T-cell (primary cell): ENCODE data around the gene GH1. TPM values are rescaled to one million over a fixed set of nuclear protein-coding genes. Genes with fewer than 3 reads are reported as not detected.
"Not testable (repeated sequence)": the region's sequence is repeated elsewhere in the genome, so short reads cannot be mapped to it uniquely, and the experiment has no call there.

Experiments used
- ATAC-seq, 4 experiments: fragments of 200-7000 bp in 3 of 4; fragments of 150-1000 bp in 1 of 4; cut with Tn5 transposase; replicated peaks in 1 of 4; 1 replicate in 3 of 4; 2 replicates in 1 of 4; pipeline ENCODE4 v1.10.0; 2021; ENCODE audit warnings: moderate library complexity in 3 of 4, mild to moderate bottlenecking in 2 of 4, moderate number of reproducible peaks in 1 of 4
- CTCF ChIA-PET, 2 donors: fragments of 300-600 bp; sonication (Branson Sonifier 250); formaldehyde crosslinking; loops; one replicate each; lab custom pipeline; 2022; ENCODE audit warnings: antibody characterized with exemption in 2 of 2; lab: Charles Lee
- POLR2A ChIA-PET, 2 donors: fragments of 300-600 bp; sonication (Branson Sonifier 250); formaldehyde crosslinking; loops; one replicate each; lab custom pipeline; 2022; ENCODE audit warnings: antibody characterized with exemption in 2 of 2; lab: Charles Lee
- DNase-seq, 35 experiments: peaks; one replicate each; pipeline versions ENCODE4 v3.0.0 to v3.0.0-alpha.2; 2013 to 2023
- H3K27ac ChIP-seq: one replicate; pipeline ENCODE4 v1.5.1; 2013; ENCODE audit warnings: low read length
- H3K27me3 ChIP-seq, 2 experiments: replicated peaks in 1 of 2; 1 replicate in 1 of 2; 2 replicates in 1 of 2; pipeline versions ENCODE4 v1.6.1 to v1.7.0; 2013; ENCODE audit warnings: low read length in 1 of 2, mixed read lengths in 1 of 2; ENCODE audit not compliant: control insufficient read depth in 2 of 2, insufficient read depth in 2 of 2; ENCODE audit errors: extremely low read depth in 1 of 2
- H3K36me3 ChIP-seq, 2 donors: 1 replicate in 1 of 2; 2 replicates in 1 of 2; pipeline versions ENCODE4 v1.6.1 to v1.7.0; 2013; ENCODE audit warnings: low read length in 1 of 2; ENCODE audit not compliant: control insufficient read depth in 2 of 2, insufficient read depth in 1 of 2; ENCODE audit errors: extremely low read depth in 1 of 2
- H3K4me1 ChIP-seq, 2 experiments: 1 replicate in 1 of 2; 2 replicates in 1 of 2; pipeline versions ENCODE4 v1.6.1 to v1.7.0; 2013; ENCODE audit warnings: low read length in 2 of 2, mixed read lengths in 1 of 2; ENCODE audit not compliant: insufficient read depth in 2 of 2, control insufficient read depth in 1 of 2; ENCODE audit errors: extremely low read depth in 1 of 2
- H3K4me3 ChIP-seq, 2 donors: 1 replicate in 1 of 2; 2 replicates in 1 of 2; pipeline versions ENCODE4 v1.5.1 to v1.7.0; 2013; ENCODE audit warnings: mild to moderate bottlenecking in 2 of 2, low read length in 1 of 2, moderate library complexity in 1 of 2; ENCODE audit not compliant: control insufficient read depth in 1 of 2; ENCODE audit errors: extremely low read depth in 1 of 2
- H3K9me3 ChIP-seq: 2 replicates; pipeline ENCODE4 v1.7.0; 2013
- H3K27ac Mint-ChIP-seq, 2 donors: one replicate each; pipeline ENCODE4 v1.8.0; 2020 to 2021; ENCODE audit warnings: mild to moderate bottlenecking in 2 of 2, mixed read lengths in 2 of 2
- H3K27me3 Mint-ChIP-seq, 2 donors: one replicate each; pipeline ENCODE4 v1.8.0; 2021 to 2022; ENCODE audit warnings: mixed read lengths in 2 of 2
- H3K36me3 Mint-ChIP-seq: one replicate; pipeline ENCODE4 v1.8.0; 2021; ENCODE audit warnings: mixed read lengths
- H3K4me1 Mint-ChIP-seq, 3 donors: one replicate each; pipeline ENCODE4 v1.8.0; 2020 to 2022; ENCODE audit warnings: mixed read lengths in 3 of 3, mild to moderate bottlenecking in 1 of 3
- H3K4me3 Mint-ChIP-seq, 3 donors: one replicate each; pipeline ENCODE4 v1.8.0; 2020 to 2022; ENCODE audit warnings: mild to moderate bottlenecking in 3 of 3, mixed read lengths in 3 of 3, moderate library complexity in 3 of 3
- H3K9me3 Mint-ChIP-seq, 3 donors: one replicate each; pipeline ENCODE4 v1.8.0; 2020 to 2022; ENCODE audit warnings: mixed read lengths in 3 of 3
- WGBS: methylation state at CpG from one replicate; pipeline ENCODE4 v1.1.5; 2013; ENCODE audit warnings: missing lambda C conversion rate; ENCODE audit not compliant: insufficient coverage; 5-methylcytosine and 5-hydroxymethylcytosine counted together
- total RNA-seq, 35 experiments: library from RNA in 6 of 35; stranded (reverse) in 6 of 35; fragments of 120-200 nt in 1 of 35; gene quantifications; one replicate each; pipeline versions ENCODE4 v1.2.1 to v1.2.4 and lab custom pipeline; 2013 to 2026

GH1 gene
- total RNA-seq, 5 donors from 2014 or later (not counting 1 experiment from before 2014, with no cell fraction given): not detected

- H3K36me3 ChIP-seq, CTCF ChIA-PET, H3K27me3 Mint-ChIP-seq, H3K9me3 Mint-ChIP-seq, DNase-seq, ATAC-seq, H3K27me3 ChIP-seq, H3K4me1 Mint-ChIP-seq, H3K27ac Mint-ChIP-seq, POLR2A ChIA-PET, H3K4me3 ChIP-seq, H3K4me3 Mint-ChIP-seq, H3K27ac ChIP-seq, H3K4me1 ChIP-seq, H3K36me3 Mint-ChIP-seq, H3K9me3 ChIP-seq: not testable (repeated sequence)
- WGBS: 100% methylated on average over 2 of the region's 11 CpGs
These were observed 26.2 kb downstream of the GH1 start for GRCh38 chr17:63892316-63893037.

DNA sequence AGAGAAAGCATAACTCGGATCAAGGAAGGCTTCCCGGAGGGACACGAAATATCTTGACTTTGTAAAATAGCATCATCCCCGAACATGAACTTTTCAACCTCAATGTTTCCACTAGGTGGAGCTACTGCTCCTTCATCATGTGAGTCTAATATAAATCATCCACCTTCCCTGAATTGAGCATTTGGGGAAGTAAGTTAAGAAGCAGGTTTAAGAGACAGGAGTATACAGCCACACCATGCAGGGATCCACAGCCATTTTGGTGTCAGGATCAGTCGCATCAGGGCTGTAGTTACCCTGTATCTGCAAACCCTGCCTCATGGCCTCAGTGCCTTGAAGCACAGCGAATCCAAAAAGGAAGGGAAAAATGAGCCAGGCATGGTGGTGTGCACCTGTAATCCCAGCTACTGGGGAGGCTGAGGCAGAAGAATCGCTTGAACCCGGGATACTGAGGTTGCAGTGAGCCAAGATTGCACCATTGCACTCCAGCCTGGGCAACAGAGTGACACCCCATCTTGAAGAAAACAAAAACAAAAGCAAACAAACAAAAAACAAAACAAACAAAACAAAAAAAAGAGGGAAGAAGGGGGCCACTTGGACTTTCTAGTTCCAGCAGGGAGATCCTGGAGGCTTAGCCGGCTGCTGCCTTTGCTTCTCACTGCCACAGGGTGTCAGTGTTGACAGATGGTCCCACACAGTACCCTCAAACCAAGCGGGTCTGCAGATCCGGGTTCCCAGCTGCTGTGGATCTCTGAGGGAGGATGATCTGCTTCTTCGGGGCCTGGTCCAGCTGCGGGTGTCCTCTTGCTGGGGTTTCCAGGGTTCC is 29.4 kb downstream of the GH1 start:
- H3K4me1 Mint-ChIP-seq, H3K9me3 Mint-ChIP-seq, H3K27ac ChIP-seq, POLR2A ChIA-PET, H3K27ac Mint-ChIP-seq, H3K36me3 ChIP-seq, H3K4me3 ChIP-seq, H3K27me3 Mint-ChIP-seq, H3K4me1 ChIP-seq, H3K4me3 Mint-ChIP-seq, H3K36me3 Mint-ChIP-seq, H3K9me3 ChIP-seq, H3K27me3 ChIP-seq: not testable (repeated sequence)
- WGBS: 17% methylated on average over 4 of the region's 13 CpGs
- peak in 3 of 35 experiments; percentile 17 to 50 (median 40) for DNase-seq
- CTCF ChIA-PET: interaction anchor here (0.5 to 1.2 kb wide), 10 partner anchors 23 to 563 kb away, joined by 3 to 7 read pairs (median 3); partner anchors contain the start of gene GH1 (in 1 of the 2)
- peak in 3 of 4 experiments; percentile 65 to 69 (median 68) for ATAC-seq

GRCh38 chr17:63885119-63885518 is 33.5 kb downstream of the GH1 start:
- WGBS: 89% methylated on average over 8 of the region's 11 CpGs
- CTCF ChIA-PET: not testable (repeated sequence)

DNA sequence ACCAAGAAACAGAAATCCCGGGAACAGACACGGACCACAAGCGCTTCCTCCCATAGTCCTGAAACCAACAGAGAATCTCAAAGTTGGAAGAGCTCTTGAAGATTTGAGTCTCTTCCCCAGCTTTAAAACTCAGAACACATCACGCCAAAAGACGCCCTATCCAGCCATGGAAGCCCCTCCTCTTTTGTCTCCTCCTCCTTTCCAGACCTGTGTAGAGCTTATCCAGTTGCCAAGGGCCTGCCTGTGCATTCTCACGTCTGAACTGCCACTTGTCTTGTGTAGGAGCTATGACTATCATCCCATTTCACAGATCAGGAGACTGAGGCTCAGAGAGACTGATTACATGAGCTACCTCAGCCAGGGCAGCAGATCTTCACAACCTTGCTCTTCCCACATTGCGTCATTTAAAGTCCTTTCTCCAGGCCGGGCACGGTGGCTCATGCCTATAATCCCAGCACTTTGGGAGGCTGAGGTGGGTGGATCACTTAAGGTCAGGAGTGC is 36.0 kb downstream of the GH1 start:
- ATAC-seq, H3K4me1 Mint-ChIP-seq, H3K9me3 ChIP-seq, DNase-seq, H3K27ac Mint-ChIP-seq, H3K4me1 ChIP-seq, H3K4me3 Mint-ChIP-seq, H3K27ac ChIP-seq, H3K27me3 Mint-ChIP-seq, H3K9me3 Mint-ChIP-seq, H3K4me3 ChIP-seq, H3K36me3 ChIP-seq, H3K36me3 Mint-ChIP-seq: not testable (repeated sequence)
- WGBS: 63% methylated on average over 2 of the region's 9 CpGs
- H3K27me3 ChIP-seq: peaks cover 0 to 15% of the 10 kb centered on the region in 2 experiments
- CTCF ChIA-PET: interaction anchor here (0.6 to 0.7 kb wide), 3 partner anchors 14 to 511 kb away, joined by 3 to 5 read pairs (median 4); no protein-coding TSS in a partner anchor
- POLR2A ChIA-PET: interaction anchor here (0.6 kb wide), 2 partner anchors 105 to 818 kb away, joined by 3 read pairs; no protein-coding TSS in a partner anchor

More at GRCh38 chr17:63885119-63885518, 33.5 kb downstream of the GH1 start:
- POLR2A ChIA-PET, H3K27ac Mint-ChIP-seq, H3K4me3 ChIP-seq, DNase-seq, H3K36me3 Mint-ChIP-seq, H3K9me3 Mint-ChIP-seq, H3K27me3 Mint-ChIP-seq, H3K27ac ChIP-seq, ATAC-seq, H3K4me3 Mint-ChIP-seq, H3K36me3 ChIP-seq, H3K9me3 ChIP-seq, H3K4me1 ChIP-seq, H3K4me1 Mint-ChIP-seq: not testable (repeated sequence)
- peaks cover 0 to 22% of the 10 kb centered on the region in 2 experiments for H3K27me3 ChIP-seq

DNA sequence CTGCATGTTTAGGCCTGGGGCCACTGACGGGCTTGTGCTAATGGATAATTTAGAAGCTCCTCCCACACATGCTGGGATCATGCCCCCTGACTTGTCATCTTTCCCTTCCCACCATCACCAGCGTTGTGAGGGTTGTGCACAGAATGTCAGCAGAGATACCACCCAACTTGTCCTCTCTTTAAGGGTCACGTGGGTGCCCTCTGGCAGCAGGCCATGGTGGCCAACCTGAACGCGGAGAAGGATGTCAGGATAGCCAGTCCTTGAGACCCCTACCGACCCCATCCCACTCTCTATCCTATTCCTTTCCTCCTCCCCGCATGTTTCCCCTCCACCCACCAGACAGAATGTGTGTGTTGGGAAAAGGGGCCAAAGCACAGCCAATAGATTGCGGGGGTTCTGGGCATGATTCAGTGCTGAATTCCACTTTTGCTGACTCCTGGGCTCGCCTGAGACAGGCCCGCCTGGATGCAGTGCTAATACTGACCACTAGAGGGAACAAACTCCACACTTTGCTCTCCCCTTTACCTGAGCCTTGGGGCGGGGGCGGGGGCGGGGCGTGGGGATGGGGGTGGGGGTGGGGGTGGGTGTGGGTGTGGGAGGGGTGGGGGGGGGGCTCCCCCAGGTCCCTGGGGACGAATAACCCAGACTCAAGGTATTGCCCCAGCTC is 36.6 kb downstream of the GH1 start, which contains the start of gene GH2:
TSS of gene GH2 (minus strand) at position 10 of the 667 bp plus-strand sequence. CDS start 143 bp downstream, outside the sequence.
- Histone ChIP-seq H3K4me1 (peaks cover 0 to 3% of the 10 kb centered on the region in 2 experiments), H3K36me3 (no peaks in the 10 kb centered on the region), H3K4me3 (no peak within 1 kb of the TSS), H3K27ac (no peak within 1 kb of the TSS), H3K9me3 (no peaks in the 10 kb centered on the region), H3K27me3 (peaks cover 0 to 17% of the 10 kb centered on the region in 2 experiments)
- ChIA-PET CTCF (interaction anchor here in 1 of 2 donors (1.1 kb wide), 1 partner anchor 11 kb away, joined by 3 read pairs; no protein-coding TSS in a partner anchor), POLR2A (no interaction called here)
- WGBS: 100% methylated on average over 1 of the region's 15 CpGs
- DNase-seq (peak in 34 of 35 experiments; percentile 17 to 81 (median 48)), ATAC-seq (peak; percentile 81 to 88 (median 83))
- no peaks in the 10 kb centered on the region for H3K36me3 Mint-ChIP-seq
- peaks cover 0 to 1% (median 0%) of the 10 kb centered on the region in 3 donors for H3K4me1 Mint-ChIP-seq
- no peak within 1 kb of the TSS for H3K27ac Mint-ChIP-seq
- H3K4me3 Mint-ChIP-seq: no peak within 1 kb of the TSS
- H3K9me3 Mint-ChIP-seq: no peaks in the 10 kb centered on the region
- H3K27me3 Mint-ChIP-seq: no peaks in the 10 kb centered on the region

GRCh38 chr17:63881337-63881736 is 37.3 kb downstream of the GH1 start:
- CTCF ChIA-PET: interaction anchor here (0.6 to 1.1 kb wide), 2 partner anchors 12 to 147 kb away, joined by 3 to 5 read pairs; no protein-coding TSS in a partner anchor
- H3K27ac ChIP-seq, H3K4me3 Mint-ChIP-seq, H3K36me3 Mint-ChIP-seq, H3K27ac Mint-ChIP-seq, H3K4me1 ChIP-seq, H3K4me3 ChIP-seq, H3K9me3 Mint-ChIP-seq, H3K36me3 ChIP-seq, DNase-seq, H3K27me3 Mint-ChIP-seq, H3K4me1 Mint-ChIP-seq, ATAC-seq, POLR2A ChIA-PET, H3K9me3 ChIP-seq: not testable (repeated sequence)
- WGBS: 92% methylated on average over 5 of the region's 11 CpGs
- H3K27me3 ChIP-seq: peaks cover 0 to 23% of the 10 kb centered on the region in 2 experiments
